Measurements from ENCODE around the gene SCFD2.
"Not testable (repeated sequence)": the region's sequence is repeated elsewhere in the genome, so short reads cannot be mapped to it uniquely, and the experiment has no call there.

Gene SCFD2

DNA sequence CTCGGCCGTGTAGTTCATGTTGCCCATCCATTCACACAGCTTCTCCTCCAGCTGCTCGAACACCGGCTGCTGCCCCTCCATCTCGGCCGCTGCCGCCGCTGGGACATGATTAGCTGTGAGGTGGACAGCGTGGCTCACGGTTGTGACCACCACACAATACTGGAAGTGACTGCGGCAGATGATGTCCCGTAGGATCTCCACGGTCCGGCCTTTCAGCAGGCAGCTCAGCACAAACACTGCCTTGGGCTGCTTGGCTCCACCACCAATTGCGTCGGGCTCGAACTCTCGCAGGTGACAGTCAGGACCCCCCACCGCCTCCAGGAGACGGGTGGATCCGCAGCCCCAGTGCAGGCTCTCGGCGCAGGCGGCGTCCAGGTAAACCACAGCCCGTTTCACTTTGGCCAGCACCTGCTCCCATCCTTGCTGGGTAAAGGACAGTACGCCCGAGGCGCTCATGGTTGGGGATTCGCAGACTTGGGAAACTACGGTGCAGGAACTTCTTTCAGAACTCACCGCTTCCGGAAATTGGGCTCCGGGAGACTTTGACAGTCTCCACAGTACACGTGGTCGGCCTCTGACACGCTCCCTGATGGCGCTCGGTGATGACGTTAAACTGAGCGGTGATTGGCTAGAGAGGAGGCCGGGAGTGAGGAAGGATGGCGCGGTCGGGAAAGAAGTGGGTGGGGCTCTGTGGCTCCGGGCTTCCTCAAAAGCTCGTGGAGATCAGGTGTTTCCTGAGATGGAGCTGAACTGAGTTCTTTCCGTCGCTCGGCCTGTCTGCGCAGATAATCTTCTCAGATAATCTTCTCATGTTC lies at the start of gene SCFD2:
Gene SCFD2 (minus strand): TSS at position 576 of the 815 bp plus-strand sequence.
- DNase-seq (ENCODE audit: low read depth in 2 of 2), result peak; percentile 92 to 97

DNA sequence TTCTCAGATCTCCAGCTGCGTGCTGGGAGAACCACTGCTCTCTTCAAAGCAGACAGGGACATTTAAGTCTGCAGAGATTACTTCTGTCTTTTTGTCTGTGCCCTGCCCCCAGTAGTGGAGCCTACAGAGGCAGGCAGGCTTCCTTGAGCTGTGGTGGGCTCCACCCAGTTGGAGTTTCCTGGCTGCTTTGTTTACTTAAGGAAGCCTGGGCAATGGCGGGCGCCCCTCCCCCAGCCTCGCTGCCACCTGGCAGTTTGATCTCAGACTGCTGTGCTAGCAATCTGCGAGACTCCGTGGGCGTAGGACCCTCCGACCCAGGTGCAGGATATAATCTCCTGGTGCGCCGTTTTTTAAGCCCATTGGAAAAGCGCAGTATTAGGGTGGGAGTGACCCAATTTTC lies 43.6 kb upstream of the SCFD2 start:
- not testable (repeated sequence) for DNase-seq (ENCODE audit: low read depth in 2 of 2)

DNA sequence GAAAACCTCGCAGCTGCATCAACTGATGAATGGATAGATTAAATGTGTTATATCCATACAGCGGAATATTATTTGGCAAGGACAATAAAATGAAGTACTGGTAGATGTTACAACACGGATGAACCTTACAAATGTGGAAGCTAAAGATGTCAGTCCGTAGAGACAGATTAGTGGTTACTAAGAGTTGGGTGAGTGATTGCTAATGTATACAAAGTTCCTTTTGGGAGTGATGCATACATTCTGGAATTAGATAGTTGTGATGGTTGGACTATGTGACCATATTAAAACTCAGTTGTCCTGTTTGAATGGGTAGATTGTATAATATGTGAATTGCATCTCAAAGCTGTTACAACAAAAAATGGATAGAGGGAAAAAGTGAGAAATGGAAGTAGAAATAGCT lies 14.4 kb upstream of the SCFD2 start:
- DNase-seq (ENCODE audit: low read depth in 2 of 2), result no peak

DNA sequence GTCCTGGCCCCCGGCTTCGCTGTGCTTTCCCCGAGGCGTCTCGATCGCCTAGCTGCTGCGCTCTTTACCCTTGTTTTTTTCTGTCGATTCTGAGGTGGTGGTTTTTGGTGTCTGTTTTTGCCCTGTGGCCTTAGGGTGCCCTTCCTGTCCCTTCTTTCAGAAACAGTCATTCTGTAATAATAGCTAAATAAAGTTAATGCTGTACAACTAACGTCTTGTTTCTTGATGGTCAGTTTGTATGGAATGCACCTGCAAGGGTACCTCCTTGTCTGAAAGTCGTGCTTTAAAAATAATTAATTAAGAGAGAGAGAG lies 12.3 kb upstream of the SCFD2 start:
- no peak for DNase-seq (ENCODE audit: low read depth in 2 of 2)

DNA sequence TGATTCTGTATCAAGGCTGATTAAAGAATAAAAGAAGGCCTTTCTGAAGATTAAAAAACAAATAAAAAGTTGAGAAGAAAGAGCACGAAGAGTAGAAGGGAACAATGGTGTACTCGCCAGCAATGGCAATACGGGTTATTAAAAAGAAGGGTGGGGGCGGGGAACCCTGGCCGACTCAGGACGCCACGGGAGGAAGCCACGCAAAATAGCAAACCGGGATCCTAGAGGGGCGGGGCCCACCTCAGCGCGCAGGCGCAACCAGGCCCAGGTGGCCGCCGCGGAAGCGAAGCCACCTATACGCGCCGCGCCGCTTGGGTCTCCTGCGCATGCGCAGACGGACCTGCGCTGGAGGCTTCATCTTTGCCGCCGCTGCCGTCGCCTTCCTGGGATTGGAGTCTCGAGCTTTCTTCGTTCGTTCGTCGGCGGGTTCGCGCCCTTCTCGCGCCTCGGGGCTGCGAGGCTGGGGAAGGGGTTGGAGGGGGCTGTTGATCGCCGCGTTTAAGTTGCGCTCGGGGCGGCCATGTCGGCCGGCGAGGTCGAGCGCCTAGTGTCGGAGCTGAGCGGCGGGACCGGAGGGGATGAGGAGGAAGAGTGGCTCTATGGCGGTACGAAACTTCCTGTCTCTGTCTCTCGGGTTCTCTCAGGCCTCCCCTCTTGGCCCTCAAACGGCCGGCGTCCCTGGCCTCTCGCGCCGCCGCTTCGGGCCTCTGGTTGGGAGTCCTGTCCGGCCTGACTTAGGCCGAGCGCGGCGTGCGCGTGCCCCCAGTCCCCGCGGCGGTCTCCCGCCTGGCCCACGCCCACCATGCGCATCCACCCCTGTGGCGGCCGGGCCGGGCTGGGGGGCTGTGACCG lies 11.7 kb upstream of the SCFD2 start, which contains the start of gene FIP1L1:
Gene FIP1L1 (plus strand): TSS at position 323 of the 852 bp plus-strand sequence. CDS start 198 bp downstream, at position 521.
- DNase-seq (ENCODE audit: low read depth in 2 of 2), result peak; percentile 93

DNA sequence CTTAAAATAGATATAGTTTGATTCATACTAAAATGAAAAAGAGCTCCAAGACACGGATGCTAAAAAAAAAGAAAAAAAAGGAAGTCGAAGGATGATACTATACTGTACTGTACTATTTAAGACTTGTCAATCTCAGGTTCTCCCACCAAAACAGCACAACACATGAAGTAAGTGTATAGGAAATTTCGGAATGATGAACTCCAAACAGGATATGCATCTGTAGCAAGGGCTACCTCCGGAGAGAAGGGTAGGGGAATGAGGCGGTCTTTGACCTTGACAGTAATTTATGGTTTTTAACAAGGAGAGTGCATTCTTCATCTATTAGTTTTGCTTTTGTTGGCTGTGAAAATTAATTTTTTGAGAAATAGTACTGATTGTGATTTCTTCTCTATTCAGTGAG lies 11.0 kb upstream of the SCFD2 start:
- DNase-seq (ENCODE audit: low read depth in 2 of 2), result no peak

DNA sequence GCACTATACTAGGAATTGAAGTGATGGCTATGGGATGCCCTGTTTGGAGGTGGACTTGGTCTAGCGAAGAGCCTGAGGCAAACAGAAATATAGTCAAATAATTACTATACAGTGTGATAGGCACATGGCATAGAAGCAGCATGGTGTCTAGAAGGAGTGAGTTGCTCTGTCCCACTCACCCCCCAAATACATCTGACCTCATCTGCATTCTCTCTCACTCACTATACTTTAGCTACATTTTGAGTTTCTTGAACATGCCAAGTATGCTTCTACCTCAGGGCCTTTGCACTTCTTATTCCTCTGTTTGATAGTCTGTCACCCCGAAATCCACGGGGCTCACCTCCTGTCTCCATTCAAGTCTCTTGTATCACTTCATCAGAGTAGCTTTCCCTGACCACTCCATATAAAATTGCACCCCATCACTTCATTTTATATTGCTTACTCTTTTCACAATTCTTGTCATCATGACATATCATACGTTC lies 9.0 kb upstream of the SCFD2 start:
- DNase-seq (ENCODE audit: low read depth in 2 of 2), result no peak

DNA sequence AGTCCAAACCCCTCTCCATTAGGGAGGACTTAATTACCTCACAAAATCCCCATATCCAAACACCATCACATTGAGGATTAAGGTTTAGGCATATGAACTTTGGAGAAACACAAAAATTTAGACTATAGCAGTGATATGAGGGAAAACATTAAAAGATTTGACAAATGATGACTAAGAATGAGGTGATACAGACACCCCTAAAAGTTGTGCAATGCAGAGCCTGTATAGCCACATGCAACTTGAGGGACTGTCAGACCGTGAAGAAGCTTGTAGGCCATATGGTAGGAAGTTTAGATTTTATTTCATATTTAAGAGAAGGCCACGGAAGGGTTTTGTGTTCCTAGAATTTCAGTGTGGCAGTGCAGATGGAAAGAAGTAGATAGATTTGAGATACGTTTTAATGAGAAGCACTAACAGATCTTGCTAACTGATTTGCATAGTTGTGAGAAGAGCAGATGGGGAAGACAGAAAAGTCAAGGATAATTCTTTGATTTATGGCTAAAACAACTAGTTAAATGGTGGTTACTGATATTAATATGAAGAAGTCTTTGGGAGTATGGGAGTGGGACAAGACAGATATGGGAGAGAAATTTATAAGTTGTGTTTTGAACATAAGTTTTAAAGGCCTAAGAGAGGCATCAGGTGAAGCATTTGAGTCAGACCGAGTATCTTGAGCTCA lies 6.1 kb upstream of the SCFD2 start:
- no peak for DNase-seq (ENCODE audit: low read depth in 2 of 2)

DNA sequence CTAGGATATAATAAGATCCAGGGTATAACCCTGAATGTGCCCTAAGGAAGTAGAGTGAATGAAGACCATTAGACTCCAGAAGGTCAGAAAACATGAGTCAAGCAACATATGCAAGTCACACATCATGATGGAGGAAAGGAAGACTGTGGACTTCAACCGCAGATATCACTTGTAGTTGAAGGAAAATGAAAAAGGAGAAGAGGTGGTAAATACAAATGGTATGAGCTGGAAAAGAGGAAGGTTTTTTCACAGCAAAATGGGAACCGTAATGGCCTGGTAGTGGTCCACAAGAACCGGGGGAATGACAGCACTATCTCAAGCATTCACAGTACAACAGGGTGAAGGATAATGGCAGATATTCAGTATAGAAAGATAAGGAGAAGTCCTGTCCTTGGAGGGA lies 5.2 kb upstream of the SCFD2 start:
- DNase-seq (ENCODE audit: low read depth in 2 of 2), result no peak

DNA sequence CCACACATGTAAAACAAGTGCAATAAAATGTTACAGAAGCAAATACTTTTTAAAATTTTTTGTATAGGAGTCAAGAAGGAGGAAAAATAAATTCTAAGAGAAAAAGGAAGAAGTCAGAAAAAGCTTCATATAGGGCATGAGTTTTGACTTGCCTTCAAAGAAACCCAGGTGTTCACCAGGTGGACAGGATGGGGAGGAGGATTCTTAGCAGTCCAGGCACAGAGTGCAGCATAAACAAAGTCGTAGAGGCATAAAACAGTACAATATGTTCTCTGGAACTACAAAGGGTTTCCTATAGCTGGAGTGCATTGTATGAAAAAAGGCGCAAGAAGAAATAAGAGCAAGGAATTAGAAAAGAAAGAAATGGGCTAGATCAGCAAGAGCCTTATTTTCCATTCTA lies 1.9 kb upstream of the SCFD2 start:
- no peak for DNase-seq (ENCODE audit: low read depth in 2 of 2)

DNA sequence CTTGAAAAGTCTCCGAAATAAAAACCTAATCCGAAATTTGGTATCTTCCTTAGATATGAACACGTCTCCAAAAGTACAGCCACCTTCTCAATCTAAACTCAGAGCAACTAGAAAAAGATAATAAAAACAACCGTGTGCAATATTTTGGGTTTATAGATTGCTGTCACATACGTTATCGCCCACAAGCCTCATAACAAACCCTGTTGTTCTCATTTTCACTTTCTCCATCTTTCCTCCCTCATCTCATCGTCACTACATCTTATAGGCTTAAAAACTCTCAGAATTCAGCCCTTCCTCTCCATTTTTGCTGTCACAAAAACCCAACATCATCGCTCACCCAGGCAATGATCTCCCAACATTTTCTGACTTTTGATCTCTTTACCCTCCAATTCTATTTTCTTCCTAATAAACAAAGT lies 448 bp upstream of the SCFD2 start:
- DNase-seq (ENCODE audit: low read depth in 2 of 2), result no peak

DNA sequence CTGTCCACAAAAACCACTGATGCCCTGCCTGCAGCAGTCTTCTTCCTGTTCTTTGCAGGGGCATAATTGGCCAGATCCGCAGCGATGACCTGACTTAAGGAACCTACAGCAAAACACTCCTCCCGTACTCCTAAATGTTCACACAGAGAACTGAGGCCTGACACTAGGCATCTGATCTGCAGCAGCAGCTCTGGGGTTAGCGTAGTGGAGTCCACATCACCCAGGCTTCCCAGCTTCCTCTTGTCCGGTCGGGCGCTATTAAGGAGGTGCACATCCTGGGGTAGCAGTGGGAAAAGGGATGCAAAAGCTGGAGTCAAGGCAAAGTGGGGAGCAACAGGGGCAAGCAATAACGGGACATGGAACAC lies 758 bp downstream of the SCFD2 start:
- no peak for DNase-seq (ENCODE audit: low read depth in 2 of 2)

DNA sequence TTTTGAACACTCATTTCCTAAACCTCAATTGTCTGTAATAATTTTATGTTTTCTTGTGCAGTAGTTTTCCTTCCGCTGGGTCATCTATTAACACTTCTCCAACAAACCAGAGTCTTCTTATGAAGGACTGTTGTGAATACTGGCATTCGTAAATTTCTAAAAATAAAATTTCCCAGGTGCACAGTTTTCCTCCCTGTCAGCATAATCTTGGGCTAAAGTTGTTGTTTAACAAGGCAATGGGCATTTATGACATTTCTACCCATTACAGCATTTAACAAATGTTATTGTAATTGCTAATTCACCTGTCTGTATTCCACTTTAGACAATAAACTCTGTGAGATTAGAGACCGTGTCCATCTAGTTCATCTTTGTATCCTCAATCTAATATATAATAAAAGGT lies 1.2 kb downstream of the SCFD2 start:
- DNase-seq (ENCODE audit: low read depth in 2 of 2), result no peak

DNA sequence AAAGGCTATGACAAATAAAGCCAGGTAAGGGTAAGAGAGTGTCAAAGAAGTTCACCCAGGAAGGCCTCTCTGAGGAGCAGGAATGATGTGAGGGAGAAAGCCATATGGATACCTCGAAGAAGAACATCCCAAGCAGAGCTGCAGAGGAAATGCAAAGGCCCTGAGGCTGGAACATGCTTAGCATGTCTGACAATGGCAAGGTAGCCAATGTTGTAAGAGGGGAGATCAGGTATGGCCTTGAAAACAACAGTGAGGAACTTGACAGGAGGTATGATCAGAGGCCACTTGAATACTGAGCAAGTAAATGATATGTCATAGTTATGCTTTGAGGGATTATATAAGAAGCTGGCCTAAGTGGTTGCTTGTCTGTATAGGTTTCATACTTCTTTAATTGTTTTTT lies 3.8 kb downstream of the SCFD2 start:
- no peak for DNase-seq (ENCODE audit: low read depth in 2 of 2)

DNA sequence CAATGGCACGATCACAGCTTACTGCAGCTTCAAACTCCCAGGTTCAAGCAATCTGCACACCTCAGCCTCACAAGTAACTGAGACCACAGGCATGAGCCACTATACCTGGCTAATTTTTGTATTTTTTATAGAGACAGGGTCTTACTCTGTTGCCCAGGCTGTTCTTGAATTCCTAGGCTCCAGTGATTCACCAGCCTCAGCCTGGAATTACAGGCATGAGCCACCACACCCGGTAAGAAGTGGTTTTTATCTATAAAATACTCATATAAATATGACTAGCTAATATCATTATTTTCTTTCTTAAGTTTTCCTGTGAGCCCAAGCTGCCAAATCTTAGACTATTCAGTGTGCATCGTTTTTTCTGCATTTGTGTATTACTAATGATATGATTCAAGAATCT lies 4.4 kb downstream of the SCFD2 start:
- DNase-seq (ENCODE audit: low read depth in 2 of 2), result no peak

DNA sequence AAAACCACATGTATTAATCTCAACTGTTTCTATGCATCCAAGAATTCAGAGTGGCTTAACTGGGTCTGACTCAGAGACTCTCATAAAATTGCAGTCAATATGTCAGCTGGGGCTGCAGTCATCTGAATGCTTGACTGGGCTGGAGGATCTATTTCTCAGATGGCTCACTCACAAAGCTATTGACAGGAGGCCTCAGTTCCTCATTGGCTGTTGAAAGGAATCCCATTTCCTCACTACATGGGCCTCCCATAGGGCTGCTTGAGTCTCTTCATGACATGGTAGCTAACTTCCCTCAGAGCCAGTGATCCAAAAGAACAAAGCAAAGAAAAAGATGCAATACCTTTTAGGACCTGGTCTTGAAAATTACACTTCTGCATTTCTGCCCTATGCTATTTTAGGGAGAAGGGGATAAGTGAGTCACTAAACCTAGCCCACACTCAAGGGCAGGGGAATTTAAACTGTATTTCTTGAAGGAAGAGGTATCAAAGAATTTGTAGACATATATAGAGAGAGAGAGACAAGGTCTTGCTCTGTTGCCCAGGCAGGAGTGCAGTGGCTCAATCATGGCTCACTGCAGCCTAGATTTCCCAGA lies 9.8 kb downstream of the SCFD2 start:
- no peak for DNase-seq (ENCODE audit: low read depth in 2 of 2)

DNA sequence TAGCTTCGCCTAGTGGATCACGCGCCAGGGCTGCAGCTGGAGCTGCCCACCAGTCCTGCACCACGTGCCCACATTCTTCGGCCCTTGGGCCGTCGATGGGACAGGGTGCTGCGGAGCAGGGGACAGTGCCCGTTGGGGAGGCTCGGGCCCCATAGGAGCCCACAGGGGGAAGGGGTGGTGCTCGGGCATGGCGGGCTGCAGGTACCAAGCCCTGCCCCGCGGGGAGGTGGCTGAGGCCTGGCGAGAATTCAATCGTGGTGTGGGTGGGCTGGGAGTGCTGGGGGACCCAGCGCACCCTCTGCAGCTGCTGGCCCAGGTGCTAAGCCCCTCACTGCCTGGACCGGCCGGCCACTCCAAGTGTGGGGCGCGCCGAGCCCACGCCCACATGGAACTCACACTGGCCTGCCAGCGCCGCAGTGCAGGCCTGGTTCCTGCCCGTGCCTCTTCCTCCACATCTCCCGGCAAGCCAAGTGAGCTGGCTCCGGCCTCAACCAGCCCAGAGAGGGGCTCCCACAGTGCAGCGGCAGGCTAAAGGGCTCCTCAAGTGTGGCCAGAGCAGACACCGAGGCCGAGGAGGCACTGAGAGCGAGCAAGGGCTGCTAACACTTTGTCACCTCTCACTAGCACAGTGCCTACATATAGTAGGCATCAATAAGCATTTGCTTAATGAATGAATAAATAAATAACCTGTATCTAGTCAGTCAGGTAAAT lies 11.7 kb downstream of the SCFD2 start:
- no peak for DNase-seq (ENCODE audit: low read depth in 2 of 2)

DNA sequence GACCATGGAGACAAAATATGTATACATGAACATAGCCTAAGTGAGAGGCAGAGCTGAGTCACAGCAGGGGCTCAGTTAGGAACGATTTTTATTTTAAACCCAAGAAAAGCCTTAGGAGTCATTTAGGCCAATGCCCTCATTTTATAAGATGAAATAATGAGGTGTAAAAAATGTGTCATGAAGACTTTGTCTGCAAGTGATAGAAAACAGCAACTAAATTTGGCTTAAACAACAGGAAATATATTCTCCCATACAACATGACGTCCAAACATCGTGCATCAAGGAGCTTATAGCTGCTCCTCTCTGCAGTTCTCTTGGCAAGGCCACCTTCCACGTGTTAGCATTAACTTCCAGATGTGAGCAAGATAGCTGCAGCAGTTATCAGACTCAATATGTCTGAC lies 16.8 kb downstream of the SCFD2 start:
- no peak for DNase-seq (ENCODE audit: low read depth in 2 of 2)

DNA sequence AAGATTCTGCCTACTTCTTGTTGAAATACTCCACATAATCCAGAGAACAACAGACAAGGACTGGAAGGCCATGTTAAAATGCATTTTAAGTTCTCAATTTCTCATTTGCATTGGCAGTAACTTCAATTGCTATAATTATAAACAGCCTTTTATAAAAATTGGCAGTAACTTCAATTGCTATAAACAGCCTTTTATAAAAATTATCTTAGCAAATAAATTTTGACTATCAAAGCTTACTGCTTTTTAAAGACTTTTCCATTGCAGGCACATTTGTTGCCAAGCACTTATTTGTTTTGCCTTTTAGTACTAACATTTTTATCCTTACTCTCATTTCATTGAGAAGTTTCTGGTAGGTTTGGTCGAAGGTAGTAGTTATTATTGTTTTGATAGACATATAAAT lies 17.8 kb downstream of the SCFD2 start:
- no peak for DNase-seq (ENCODE audit: low read depth in 2 of 2)

DNA sequence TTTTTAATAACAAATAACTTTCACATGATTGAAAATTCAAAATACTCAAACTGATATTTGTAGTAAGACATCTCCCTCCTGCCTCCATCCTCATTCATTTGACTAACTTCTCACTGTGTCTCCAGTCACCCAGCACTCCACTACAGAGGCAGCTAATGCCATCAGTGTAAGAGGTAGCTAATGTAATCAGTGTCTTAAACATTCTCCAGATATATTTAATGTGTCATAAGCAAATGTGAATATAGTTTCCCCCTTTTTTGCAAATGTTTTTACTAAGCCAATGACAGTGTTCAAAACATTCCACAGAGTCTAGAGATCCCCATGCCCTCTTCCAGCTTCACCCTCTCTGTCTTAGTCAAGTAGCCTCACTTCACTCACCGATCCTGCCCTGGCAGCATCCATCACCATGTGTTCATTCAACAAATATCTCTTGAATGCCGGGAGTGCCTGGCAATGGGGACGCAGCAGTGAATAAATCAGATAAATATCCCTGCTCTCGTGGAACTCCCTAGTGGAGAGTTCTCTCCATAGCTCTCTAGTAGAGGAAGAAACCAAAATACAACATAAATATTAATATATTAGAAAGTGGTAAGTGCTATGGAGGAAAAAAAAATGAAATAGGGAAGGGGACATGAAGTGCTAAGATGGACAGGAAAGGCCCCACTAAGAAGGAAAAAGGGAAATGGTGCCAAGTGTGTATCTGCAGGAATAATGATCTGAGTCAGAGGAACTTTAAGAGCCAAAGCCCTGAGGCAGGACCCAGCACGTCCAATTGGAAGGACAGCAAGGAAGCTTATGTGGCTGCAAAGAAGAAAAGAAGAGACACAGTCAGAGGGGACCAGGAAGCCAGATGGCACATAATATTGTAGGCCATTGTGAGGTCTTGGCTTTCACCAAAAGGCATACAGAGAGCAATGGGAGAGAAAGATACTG lies 18.7 kb downstream of the SCFD2 start:
- no peak for DNase-seq (ENCODE audit: low read depth in 2 of 2)

Data from stimulated activated CD8-positive, alpha-beta memory T cell treated with anti-CD3 and anti-CD28 coated beads, Interleukin-2, amount 100 ng/mL, for 1 hour (primary cell).